ENCODE data around the gene CETN2.

CETN2 gene

GRCh38 chrX:152819732-152820131, 10.8 kb downstream of the CETN2 start:
- TF ChIP-seq CTCF (IDR thresholded peaks at IDR 0.05; ENCODE audit: low read length, missing control alignments): no peak
- DNase-seq (ENCODE audit: low read depth): no peak
- H3K4me3 ChIP-seq (replicated peaks; ENCODE audit: low read depth, low read length): no peak overlapping the region

- H3K4me3 ChIP-seq (replicated peaks; ENCODE audit: low read depth, low read length): no peak overlapping the region
- DNase-seq (ENCODE audit: low read depth): no peak
- no peak for TF ChIP-seq CTCF (IDR thresholded peaks at IDR 0.05; ENCODE audit: low read length, missing control alignments)
These were observed 11.3 kb downstream of the CETN2 start for GRCh38 chrX:152819266-152819665.

- no peak for DNase-seq (ENCODE audit: low read depth)
- no peak overlapping the region for H3K4me3 ChIP-seq (replicated peaks; ENCODE audit: low read depth, low read length)
- no peak for TF ChIP-seq CTCF (IDR thresholded peaks at IDR 0.05; ENCODE audit: low read length, missing control alignments)
These were observed 12.2 kb downstream of the CETN2 start for GRCh38 chrX:152818356-152818755.

- peak; percentile 53 for TF ChIP-seq CTCF (IDR thresholded peaks at IDR 0.05; ENCODE audit: low read length, missing control alignments)
- no peak overlapping the region for H3K4me3 ChIP-seq (replicated peaks; ENCODE audit: low read depth, low read length)
- DNase-seq (ENCODE audit: low read depth): peak; percentile 51
These were observed 13.3 kb downstream of the CETN2 start for GRCh38 chrX:152817078-152817764.

GRCh38 chrX:152814048-152814447, 16.5 kb downstream of the CETN2 start:
- no peak overlapping the region for H3K4me3 ChIP-seq (replicated peaks; ENCODE audit: low read depth, low read length)
- no peak for DNase-seq (ENCODE audit: low read depth)
- TF ChIP-seq CTCF (IDR thresholded peaks at IDR 0.05; ENCODE audit: low read length, missing control alignments): no peak

- H3K4me3 ChIP-seq (replicated peaks; ENCODE audit: low read depth, low read length): no peak overlapping the region
- TF ChIP-seq CTCF (IDR thresholded peaks at IDR 0.05; ENCODE audit: low read length, missing control alignments): no peak
- DNase-seq (ENCODE audit: low read depth): no peak
These were observed 17.4 kb downstream of the CETN2 start for GRCh38 chrX:152813206-152813605.

GRCh38 chrX:152810403-152810802, 20.2 kb downstream of the CETN2 start:
- no peak for DNase-seq (ENCODE audit: low read depth)
- no peak for TF ChIP-seq CTCF (IDR thresholded peaks at IDR 0.05; ENCODE audit: low read length, missing control alignments)
- H3K4me3 ChIP-seq (replicated peaks; ENCODE audit: low read depth, low read length): no peak overlapping the region
